ENCODE results near the gene RIT2.

DNA sequence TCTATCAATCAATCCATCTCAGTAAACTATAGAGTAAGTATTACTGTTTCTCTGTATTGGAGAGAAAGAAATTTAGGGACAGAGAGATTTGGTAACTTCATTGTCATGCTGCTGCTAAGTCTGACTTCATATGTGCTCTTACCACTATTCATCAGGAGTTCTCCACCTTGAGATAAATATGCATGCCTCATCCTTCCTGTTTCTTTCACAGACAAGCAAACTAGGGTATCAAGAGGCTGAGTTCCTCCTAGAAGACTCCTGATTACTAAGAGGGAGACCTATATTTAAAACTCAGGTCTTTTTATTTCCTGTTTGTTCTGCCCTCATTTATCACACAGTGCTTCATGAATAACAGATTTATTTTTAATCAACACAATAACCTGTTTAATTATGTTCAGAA, 34.1 kb downstream of the RIT2 start:
- TF ChIP-seq, protein P1, sequence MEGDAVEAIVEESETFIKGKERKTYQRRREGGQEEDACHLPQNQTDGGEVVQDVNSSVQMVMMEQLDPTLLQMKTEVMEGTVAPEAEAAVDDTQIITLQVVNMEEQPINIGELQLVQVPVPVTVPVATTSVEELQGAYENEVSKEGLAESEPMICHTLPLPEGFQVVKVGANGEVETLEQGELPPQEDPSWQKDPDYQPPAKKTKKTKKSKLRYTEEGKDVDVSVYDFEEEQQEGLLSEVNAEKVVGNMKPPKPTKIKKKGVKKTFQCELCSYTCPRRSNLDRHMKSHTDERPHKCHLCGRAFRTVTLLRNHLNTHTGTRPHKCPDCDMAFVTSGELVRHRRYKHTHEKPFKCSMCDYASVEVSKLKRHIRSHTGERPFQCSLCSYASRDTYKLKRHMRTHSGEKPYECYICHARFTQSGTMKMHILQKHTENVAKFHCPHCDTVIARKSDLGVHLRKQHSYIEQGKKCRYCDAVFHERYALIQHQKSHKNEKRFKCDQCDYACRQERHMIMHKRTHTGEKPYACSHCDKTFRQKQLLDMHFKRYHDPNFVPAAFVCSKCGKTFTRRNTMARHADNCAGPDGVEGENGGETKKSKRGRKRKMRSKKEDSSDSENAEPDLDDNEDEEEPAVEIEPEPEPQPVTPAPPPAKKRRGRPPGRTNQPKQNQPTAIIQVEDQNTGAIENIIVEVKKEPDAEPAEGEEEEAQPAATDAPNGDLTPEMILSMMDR (IDR thresholded peaks at IDR 0.05), result no peak
- TF ChIP-seq POLR2A (IDR thresholded peaks at IDR 0.05), result no peak
